Loucy (cell line): ENCODE results near the gene RAD23B.

Experiments
- H2AFZ ChIP-seq: fragments of 200-600 bp; sonication (generic); 2 replicates; pipeline ENCODE4 v1.6.0; 2016; ENCODE audit warnings: antibody characterized with exemption, mild to moderate bottlenecking, low read length, moderate library complexity
- H3F3A ChIP-seq: fragments of 200-600 bp; 2 replicates; pipeline ENCODE4 v1.6.0; 2016; ENCODE audit warnings: antibody characterized with exemption, low read depth, mild to moderate bottlenecking
- H3K27me3 ChIP-seq: fragments of 200-600 bp; sonication (generic); 2 replicates; pipeline ENCODE4 v1.6.1; 2014; ENCODE audit warnings: low read length, mild to moderate bottlenecking; ENCODE audit not compliant: insufficient read depth, poor library complexity, severe bottlenecking
- H3K36me3 ChIP-seq: fragments of 200-600 bp; sonication (generic); 2 replicates; pipeline ENCODE4 v1.6.1; 2016; ENCODE audit warnings: low read length; ENCODE audit not compliant: insufficient read depth
- H3K4me1 ChIP-seq: fragments of 200-600 bp; sonication (generic); 2 replicates; pipeline ENCODE4 v1.5.1; 2014; ENCODE audit warnings: low read length, mild to moderate bottlenecking; ENCODE audit not compliant: insufficient read depth, poor library complexity, severe bottlenecking
- H3K4me2 ChIP-seq: fragments of 200-600 bp; sonication (generic); 2 replicates; pipeline ENCODE4 v1.6.0; 2014; ENCODE audit warnings: antibody characterized with exemption, low read length, low read depth, mild to moderate bottlenecking; ENCODE audit not compliant: poor library complexity, severe bottlenecking
- H3K4me3 ChIP-seq: fragments of 200-600 bp; sonication (generic); 2 replicates; pipeline ENCODE4 v1.5.1; 2014; ENCODE audit warnings: low read length, mild to moderate bottlenecking, mixed read lengths; ENCODE audit not compliant: poor library complexity, severe bottlenecking
- H3K79me2 ChIP-seq: fragments of 200-600 bp; sonication (generic); 2 replicates; pipeline ENCODE4 v1.6.1; 2014; ENCODE audit warnings: low read length; ENCODE audit not compliant: insufficient read depth
- H3K9ac ChIP-seq: fragments of 200-600 bp; sonication (generic); 2 replicates; pipeline ENCODE4 v1.6.0; 2014; ENCODE audit warnings: mild to moderate bottlenecking, low read depth, low read length, moderate library complexity; ENCODE audit not compliant: poor library complexity, severe bottlenecking
- H3K9me2 ChIP-seq: fragments of 200-600 bp; sonication (generic); replicated peaks from 2 replicates; pipeline ENCODE4 v1.6.1; 2016; ENCODE audit warnings: low read depth, low read length, mixed read lengths
- H3K9me3 ChIP-seq: fragments of 200-600 bp; sonication (generic); 2 replicates; pipeline ENCODE4 v1.6.1; 2014; ENCODE audit warnings: mild to moderate bottlenecking, antibody characterized with exemption, low read length, low read depth; ENCODE audit not compliant: insufficient read depth
- H4K20me1 ChIP-seq: fragments of 200-600 bp; sonication (generic); 2 replicates; pipeline ENCODE4 v1.6.0; 2014; ENCODE audit warnings: antibody characterized with exemption, low read length, mild to moderate bottlenecking; ENCODE audit not compliant: insufficient read depth, poor library complexity, severe bottlenecking
- CTCF ChIP-seq: fragments of 200-600 bp; sonication (generic); conservative IDR thresholded peaks from 2 replicates; pipeline ENCODE4 v1.5.1; 2014; ENCODE audit warnings: mild to moderate bottlenecking, antibody characterized with exemption, low read length
- EZH2phosphoT487 ChIP-seq: fragments of 200-600 bp; IDR thresholded peaks from 2 replicates; pipeline ENCODE4 v1.6.1; 2018; ENCODE audit warnings: antibody characterized with exemption, mild to moderate bottlenecking, moderate library complexity, borderline replicate concordance

RAD23B gene

GRCh38 chr9:107334103-107334776, 51.2 kb downstream of the RAD23B start:
- no peaks in the 10 kb centered on the region for H3K79me2 ChIP-seq
- no peaks in the 10 kb centered on the region for H3K27me3 ChIP-seq
- no peaks in the 10 kb centered on the region for H3K4me1 ChIP-seq
- TF ChIP-seq CTCF: no peak
- no peak for TF ChIP-seq EZH2phosphoT487
- H3K9ac ChIP-seq: no peak overlapping the region
- peaks cover 63% of the 10 kb centered on the region for H3K36me3 ChIP-seq
- no peak overlapping the region for H2AFZ ChIP-seq
- no peaks in the 10 kb centered on the region for H4K20me1 ChIP-seq
- H3F3A ChIP-seq: no peaks in the 10 kb centered on the region
- H3K9me3 ChIP-seq: no peaks in the 10 kb centered on the region
- H3K4me3 ChIP-seq: no peak overlapping the region
- no peaks in the 10 kb centered on the region for H3K9me2 ChIP-seq
- H3K4me2 ChIP-seq: no peak overlapping the region

GRCh38 chr9:107335331-107335730, 52.3 kb downstream of the RAD23B start:
- Histone ChIP-seq H3K4me1 (no peaks in the 10 kb centered on the region), H3K36me3 (peaks cover 52% of the 10 kb centered on the region), H3K9me2 (no peaks in the 10 kb centered on the region), H2AFZ (no peak overlapping the region), H3K4me3 (no peak overlapping the region), H3K27me3 (no peaks in the 10 kb centered on the region), H4K20me1 (no peaks in the 10 kb centered on the region), H3K9ac (no peak overlapping the region), H3K9me3 (no peaks in the 10 kb centered on the region), H3K4me2 (no peak overlapping the region), H3K79me2 (no peaks in the 10 kb centered on the region), H3F3A (no peaks in the 10 kb centered on the region)
- TF ChIP-seq CTCF: no peak

- H3K4me2 ChIP-seq: no peak overlapping the region
- no peaks in the 10 kb centered on the region for H3K9me3 ChIP-seq
- H3K27me3 ChIP-seq: no peaks in the 10 kb centered on the region
- peaks cover 37% of the 10 kb centered on the region; the same call in 1 of the 2 replicates for H3K36me3 ChIP-seq
- H3K79me2 ChIP-seq: no peaks in the 10 kb centered on the region
- H3K4me1 ChIP-seq: no peaks in the 10 kb centered on the region
- H3K9ac ChIP-seq: no peak overlapping the region
- H2AFZ ChIP-seq: no peak overlapping the region
- no peak overlapping the region for H3K4me3 ChIP-seq
- TF ChIP-seq EZH2phosphoT487: no peak
- no peak for TF ChIP-seq CTCF
- H3K9me2 ChIP-seq: no peaks in the 10 kb centered on the region
- H4K20me1 ChIP-seq: no peaks in the 10 kb centered on the region
- H3F3A ChIP-seq: no peaks in the 10 kb centered on the region
Observed at GRCh38 chr9:107336718-107337360, 53.8 kb downstream of the RAD23B start.
